GM12801 (cell line): ENCODE results near the gene ICAM4.

ENCODE experiments used
- CTCF ChIP-seq: IDR thresholded peaks from one replicate; pipeline ENCODE4 v1.5.1; 2011; ENCODE audit warnings: control low read depth; ENCODE audit not compliant: insufficient read length; ENCODE audit errors: extremely low read depth

Gene ICAM4

GRCh38 chr19:10286803-10287737, at the start of gene ICAM4:
ICAM4 (plus strand) TSS chr19:10286955; CDS start chr19:10287013, 58 bp downstream.
- no peak for TF ChIP-seq CTCF

- TF ChIP-seq CTCF: no peak
These were observed 49.1 kb upstream of the ICAM4 start for GRCh38 chr19:10237702-10238101.

GRCh38 chr19:10238172-10238783, 48.5 kb upstream of the ICAM4 start:
- TF ChIP-seq CTCF: no peak

- TF ChIP-seq CTCF: no peak
These were observed 43.1 kb upstream of the ICAM4 start for GRCh38 chr19:10243606-10244005.

GRCh38 chr19:10245189-10245939, 41.4 kb upstream of the ICAM4 start:
- TF ChIP-seq CTCF: no peak

- TF ChIP-seq CTCF: no peak
These were observed 40.2 kb upstream of the ICAM4 start for GRCh38 chr19:10246511-10246910.
